HG03066 (cell line): Measurements from ENCODE around the gene TCEAL5.
"Not testable (repeated sequence)": the region's sequence is repeated elsewhere in the genome, so short reads cannot be mapped to it uniquely, and the experiment has no call there.

Experiments used
- ATAC-seq: cut with Tn5 transposase; IDR thresholded peaks from one replicate; pipeline ENCODE4 v1.9.1; 2021; ENCODE audit warnings: low read depth; ENCODE audit not compliant: unreplicated experiment

TCEAL5 gene

GRCh38 chrX:103276581-103277002 lies at the start of gene TCEAL5:
TSS of gene TCEAL5 (minus strand) at chrX:103276750. CDS start at chrX:103274563, 2,187 bp downstream.
- no peak for ATAC-seq

- ATAC-seq, result no peak
Observed at GRCh38 chrX:103311399-103311780, 34.8 kb upstream of the TCEAL5 start.

- peak; percentile 97 for ATAC-seq
Observed at GRCh38 chrX:103310555-103311398, 34.2 kb upstream of the TCEAL5 start, which contains the start of gene BEX2. TSS of gene BEX2 (minus strand) at chrX:103310990. CDS start at chrX:103309976, 1,014 bp downstream.

- no peak for ATAC-seq
Observed at GRCh38 chrX:103309860-103310554, 33.5 kb upstream of the TCEAL5 start.

- ATAC-seq, result not testable (repeated sequence)
Observed at GRCh38 chrX:103305666-103306065, 29.1 kb upstream of the TCEAL5 start.

- no peak for ATAC-seq
Observed at GRCh38 chrX:103304705-103305104, 28.2 kb upstream of the TCEAL5 start.

- no peak for ATAC-seq
Observed at GRCh38 chrX:103293118-103293517, 16.6 kb upstream of the TCEAL5 start.

GRCh38 chrX:103279624-103280023 lies 3.1 kb upstream of the TCEAL5 start:
- ATAC-seq, result no peak

- no peak for ATAC-seq
Observed at GRCh38 chrX:103275947-103276567, 493 bp downstream of the TCEAL5 start.

GRCh38 chrX:103274284-103274683 lies 2.3 kb downstream of the TCEAL5 start:
- ATAC-seq, result no peak

GRCh38 chrX:103258275-103258674 lies 18.3 kb downstream of the TCEAL5 start:
- ATAC-seq, result no peak

- no peak for ATAC-seq
Observed at GRCh38 chrX:103256651-103257050, 19.9 kb downstream of the TCEAL5 start.

- peak; percentile 95 for ATAC-seq
Observed at GRCh38 chrX:103254921-103255493, 21.5 kb downstream of the TCEAL5 start, which contains the start of gene TCEAL8. TSS of gene TCEAL8 (minus strand) at chrX:103255155. CDS start at chrX:103253979, 1,176 bp downstream.

- peak; percentile 64 for ATAC-seq
Observed at GRCh38 chrX:103254171-103254824, 22.3 kb downstream of the TCEAL5 start.

- no peak for ATAC-seq
Observed at GRCh38 chrX:103253608-103254007, 22.9 kb downstream of the TCEAL5 start.

- no peak for ATAC-seq
Observed at GRCh38 chrX:103250977-103251376, 25.6 kb downstream of the TCEAL5 start.

- ATAC-seq, result no peak
Observed at GRCh38 chrX:103249805-103250204, 26.7 kb downstream of the TCEAL5 start.

GRCh38 chrX:103248553-103248952 lies 28.0 kb downstream of the TCEAL5 start:
- no peak for ATAC-seq

GRCh38 chrX:103240155-103240554 lies 36.4 kb downstream of the TCEAL5 start:
- no peak for ATAC-seq

- no peak for ATAC-seq
Observed at GRCh38 chrX:103236296-103236695, 40.3 kb downstream of the TCEAL5 start.
